GM12801 (cell line): ENCODE measurements around the gene GMEB1.

Experiments used
- TF ChIP-seq, protein P1 (sequence below): IDR thresholded peaks from one replicate; pipeline ENCODE4 v1.5.1; 2011; ENCODE audit warnings: control low read depth; ENCODE audit not compliant: insufficient read length; ENCODE audit errors: extremely low read depth

GMEB1 gene

DNA sequence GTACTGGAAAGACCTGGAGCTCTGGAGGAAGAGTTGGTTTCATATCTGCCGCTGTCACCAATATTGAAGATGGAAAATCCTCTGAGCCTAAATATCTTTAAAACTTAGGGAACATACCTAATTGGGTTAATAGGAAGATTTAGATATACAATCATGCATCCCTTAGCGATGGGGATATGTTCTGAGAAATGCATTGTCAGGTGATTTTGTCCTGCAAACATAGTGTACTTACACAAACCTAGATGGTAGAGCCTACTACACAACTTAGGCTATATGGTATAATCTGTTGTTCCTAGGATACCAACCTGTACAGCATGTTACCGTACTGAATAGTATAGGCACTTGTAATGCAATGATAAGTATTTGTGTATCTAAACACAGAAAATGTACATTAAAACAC lies 90.7 kb downstream of the GMEB1 start:
- TF ChIP-seq, protein P1, sequence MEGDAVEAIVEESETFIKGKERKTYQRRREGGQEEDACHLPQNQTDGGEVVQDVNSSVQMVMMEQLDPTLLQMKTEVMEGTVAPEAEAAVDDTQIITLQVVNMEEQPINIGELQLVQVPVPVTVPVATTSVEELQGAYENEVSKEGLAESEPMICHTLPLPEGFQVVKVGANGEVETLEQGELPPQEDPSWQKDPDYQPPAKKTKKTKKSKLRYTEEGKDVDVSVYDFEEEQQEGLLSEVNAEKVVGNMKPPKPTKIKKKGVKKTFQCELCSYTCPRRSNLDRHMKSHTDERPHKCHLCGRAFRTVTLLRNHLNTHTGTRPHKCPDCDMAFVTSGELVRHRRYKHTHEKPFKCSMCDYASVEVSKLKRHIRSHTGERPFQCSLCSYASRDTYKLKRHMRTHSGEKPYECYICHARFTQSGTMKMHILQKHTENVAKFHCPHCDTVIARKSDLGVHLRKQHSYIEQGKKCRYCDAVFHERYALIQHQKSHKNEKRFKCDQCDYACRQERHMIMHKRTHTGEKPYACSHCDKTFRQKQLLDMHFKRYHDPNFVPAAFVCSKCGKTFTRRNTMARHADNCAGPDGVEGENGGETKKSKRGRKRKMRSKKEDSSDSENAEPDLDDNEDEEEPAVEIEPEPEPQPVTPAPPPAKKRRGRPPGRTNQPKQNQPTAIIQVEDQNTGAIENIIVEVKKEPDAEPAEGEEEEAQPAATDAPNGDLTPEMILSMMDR = no peak

DNA sequence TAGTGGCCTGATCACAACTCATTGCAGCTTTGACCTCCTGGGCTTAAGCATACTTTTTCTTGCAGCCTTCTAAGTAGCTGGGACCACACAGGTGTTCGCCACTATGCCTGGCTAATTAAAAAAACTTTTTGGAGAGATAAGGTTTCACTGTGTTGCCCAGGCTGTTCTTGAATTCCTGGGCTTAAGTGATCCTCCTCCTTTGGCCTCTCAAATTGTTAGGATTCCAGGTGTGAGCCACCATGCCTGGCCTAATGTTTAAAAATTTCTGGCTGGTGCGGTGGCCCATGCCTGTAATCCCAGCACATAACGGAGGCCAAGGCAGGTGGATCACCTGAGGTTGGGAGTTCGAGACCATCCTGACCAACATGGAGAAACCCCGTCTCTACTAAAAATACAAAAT lies 92.6 kb downstream of the GMEB1 start:
- TF ChIP-seq, protein P1 = no peak

DNA sequence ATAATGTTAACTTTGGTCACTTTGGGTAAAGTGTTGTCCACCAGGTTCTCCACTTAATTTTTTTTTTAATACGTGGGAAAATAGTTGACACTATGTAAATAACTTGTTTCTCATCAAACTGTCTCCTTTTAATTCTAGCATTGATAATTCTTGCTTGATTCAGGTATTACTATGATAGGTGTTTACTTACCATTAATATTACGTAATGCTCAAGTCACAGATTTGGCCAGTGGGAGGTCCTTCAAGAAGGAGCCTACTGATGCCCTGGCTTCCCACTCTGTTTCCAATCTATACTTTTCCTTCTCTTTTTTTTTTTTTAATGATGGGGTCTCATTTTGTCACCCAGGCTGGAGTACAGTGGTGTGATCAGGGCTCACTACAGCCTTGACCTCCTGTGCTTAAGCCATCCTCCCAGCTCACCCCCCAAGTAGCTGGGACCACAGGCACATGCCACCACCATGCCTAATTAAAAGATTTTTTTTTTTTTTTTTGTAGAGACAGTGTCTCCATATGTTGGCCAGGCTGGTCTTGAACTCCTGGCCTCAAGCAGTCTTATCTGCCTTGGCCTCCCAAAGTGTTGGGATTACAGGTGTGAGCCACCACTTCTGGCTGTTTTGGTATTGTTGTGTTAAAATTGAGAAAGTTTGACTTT lies 98.1 kb downstream of the GMEB1 start:
- TF ChIP-seq, protein P1 = no peak
